ENCODE measurements around the gene ABCA9. TPM values are rescaled to one million over a fixed set of nuclear protein-coding genes. Genes with fewer than 3 reads are reported as not detected.

The ABCA9 gene
- total and polyA plus RNA-seq, 9 of the 15 experiments (the other 6 are each of a cell fraction or from before 2014, with no cell fraction given), result 0.04 TPM; not detected in 8

GRCh38 chr17:69018687-69019086 is 42.0 kb downstream of the ABCA9 start (continued):
- TF ChIP-seq CCNT2 (IDR thresholded peaks at IDR 0.05; ENCODE audit: borderline replicate concordance, extremely low read depth, insufficient read length, low read depth, low read length), result no peak
- TF ChIP-seq ZNF311 (CRISPR knock-in tag; IDR thresholded peaks at IDR 0.05), result no peak
- TF ChIP-seq NKRF (IDR thresholded peaks at IDR 0.05; ENCODE audit: borderline replicate concordance), result no peak
- no peak for TF ChIP-seq ZNF717 (CRISPR knock-in tag; IDR thresholded peaks at IDR 0.05)
- TF ChIP-seq ZBTB5 (IDR thresholded peaks at IDR 0.05), result no peak
- TF ChIP-seq PRPF4 (IDR thresholded peaks at IDR 0.05; ENCODE audit: insufficient read depth, low read depth, low read length, poor library complexity, severe bottlenecking), result no peak
- no peak for TF ChIP-seq SLC30A9 (CRISPR knock-in tag; IDR thresholded peaks at IDR 0.05)
- TF ChIP-seq PHB (CRISPR knock-in tag; IDR thresholded peaks at IDR 0.05), result no peak
- TF ChIP-seq ESRRA (IDR thresholded peaks at IDR 0.05; ENCODE audit: borderline replicate concordance, low read depth), result no peak
